Astrocyte (in vitro differentiated cells and primary cell): ENCODE results near the gene CTSE.

Experiments used
- CTCF ChIP-seq: IDR thresholded peaks from 2 replicates; pipeline ENCODE4 v1.5.1; 2011; ENCODE audit warnings: low read depth, mild to moderate bottlenecking, inconsistent platforms, low read length, moderate library complexity; ENCODE audit not compliant: insufficient read depth
- EZH2 ChIP-seq: IDR thresholded peaks from 2 replicates; pipeline ENCODE4 v1.6.1; 2012; ENCODE audit warnings: mild to moderate bottlenecking, low read length, inconsistent platforms; ENCODE audit not compliant: insufficient read depth

GRCh38 chr1:206060844-206061243 lies 37.1 kb upstream of the CTSE start:
- TF ChIP-seq CTCF (no peak), EZH2 (no peak)
